Measurements from ENCODE around the gene METTL18.

GRCh38 chr1:169838942-169839341 is 44.2 kb upstream of the METTL18 start:
- TF ChIP-seq CTCF (IDR thresholded peaks at IDR 0.05; ENCODE audit: poor library complexity, severe bottlenecking) (no peak), REST (IDR thresholded peaks at IDR 0.05; ENCODE audit: borderline replicate concordance) (no peak), SMC3 (conservative IDR thresholded peaks at IDR 0.05; ENCODE audit: poor library complexity) (no peak), EP300 (conservative IDR thresholded peaks at IDR 0.05; ENCODE audit: poor library complexity, severe bottlenecking) (no peak), MXI1 (conservative IDR thresholded peaks at IDR 0.05; ENCODE audit: poor library complexity, severe bottlenecking) (no peak), EZH2 (IDR thresholded peaks at IDR 0.05; ENCODE audit: borderline replicate concordance, insufficient read depth, low read length, poor library complexity, severe bottlenecking) (no peak), POLR2AphosphoS5 (IDR thresholded peaks at IDR 0.05) (no peak)
